ENCODE results near the gene MRNIP.

DNA sequence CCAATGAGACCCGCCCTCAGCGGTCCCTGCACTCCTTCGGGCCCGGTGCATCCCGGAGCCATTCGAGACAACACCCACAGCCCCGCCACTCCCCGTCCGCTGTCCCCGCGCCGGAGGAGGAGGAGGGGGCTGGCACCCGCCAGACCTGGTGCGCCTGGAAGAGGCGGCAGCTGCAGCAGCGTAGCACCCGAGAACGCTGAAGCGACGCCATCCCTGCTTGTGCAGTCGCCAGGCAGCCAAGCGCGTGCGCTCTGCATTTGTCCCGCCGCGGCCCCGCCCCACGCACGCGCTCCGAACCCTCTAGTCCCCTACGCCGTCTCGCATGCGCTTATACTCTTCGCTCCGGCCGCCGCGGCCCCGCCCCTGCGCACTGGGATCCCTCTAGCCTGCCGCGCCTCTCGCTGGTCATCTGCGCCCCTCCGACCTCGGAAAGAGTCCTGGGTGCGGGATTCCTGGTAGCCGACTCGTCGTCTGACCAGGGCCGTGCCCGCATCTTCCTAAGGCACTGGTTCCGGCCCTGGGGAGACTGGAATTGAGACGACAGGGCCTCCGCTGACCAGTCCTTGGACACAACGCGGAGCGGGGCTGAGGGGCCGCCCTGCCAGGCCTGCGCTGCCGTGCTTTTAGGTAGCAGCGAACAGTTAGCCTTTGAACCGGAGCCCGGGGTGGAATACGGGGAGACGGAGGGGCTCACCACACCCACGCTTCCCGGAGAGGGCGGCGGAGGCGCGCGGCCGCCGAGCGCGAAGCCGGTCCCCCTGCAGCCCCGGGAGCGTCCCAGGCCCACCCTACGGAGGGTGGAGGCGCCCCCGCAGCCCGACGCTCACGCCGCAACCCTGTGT lies at the start of gene MRNIP:
- TF ChIP-seq POLR2AphosphoS5 (IDR thresholded peaks at IDR 0.05; ENCODE audit: low read depth, low read length) (no peak), EP300 (IDR thresholded peaks at IDR 0.05; ENCODE audit: borderline replicate concordance in 1 of 2, low read depth in 2 of 2, low read length in 2 of 2) (no peak), EZH2 (IDR thresholded peaks at IDR 0.05; ENCODE audit: low read depth, low read length, severe bottlenecking) (no peak), CTCF (IDR thresholded peaks at IDR 0.05; ENCODE audit: control extremely low read depth in 1 of 3, insufficient read depth in 1 of 3, low read depth in 1 of 3, low read length in 3 of 3) (no peak), HDAC6 (IDR thresholded peaks at IDR 0.05; ENCODE audit: low read depth, low read length) (no peak), CEBPB (IDR thresholded peaks at IDR 0.05; ENCODE audit: low read depth, low read length) (no peak), MAX (IDR thresholded peaks at IDR 0.05) (peak; percentile 96), NRF1 (IDR thresholded peaks at IDR 0.05; ENCODE audit: low read depth, low read length) (peak; percentile 60), SP1 (IDR thresholded peaks at IDR 0.05; ENCODE audit: low read depth, low read length) (no peak), JUND (IDR thresholded peaks at IDR 0.05; ENCODE audit: low read length) (no peak)

Data from H1 (cell line).